GM19351 (cell line): ENCODE data around the gene ABLIM3.

Source experiments
- ATAC-seq: cut with Tn5 transposase; IDR thresholded peaks from one replicate; pipeline ENCODE4 v1.9.1; 2021; ENCODE audit warnings: mild to moderate bottlenecking, moderate library complexity; ENCODE audit not compliant: unreplicated experiment

Gene ABLIM3

DNA sequence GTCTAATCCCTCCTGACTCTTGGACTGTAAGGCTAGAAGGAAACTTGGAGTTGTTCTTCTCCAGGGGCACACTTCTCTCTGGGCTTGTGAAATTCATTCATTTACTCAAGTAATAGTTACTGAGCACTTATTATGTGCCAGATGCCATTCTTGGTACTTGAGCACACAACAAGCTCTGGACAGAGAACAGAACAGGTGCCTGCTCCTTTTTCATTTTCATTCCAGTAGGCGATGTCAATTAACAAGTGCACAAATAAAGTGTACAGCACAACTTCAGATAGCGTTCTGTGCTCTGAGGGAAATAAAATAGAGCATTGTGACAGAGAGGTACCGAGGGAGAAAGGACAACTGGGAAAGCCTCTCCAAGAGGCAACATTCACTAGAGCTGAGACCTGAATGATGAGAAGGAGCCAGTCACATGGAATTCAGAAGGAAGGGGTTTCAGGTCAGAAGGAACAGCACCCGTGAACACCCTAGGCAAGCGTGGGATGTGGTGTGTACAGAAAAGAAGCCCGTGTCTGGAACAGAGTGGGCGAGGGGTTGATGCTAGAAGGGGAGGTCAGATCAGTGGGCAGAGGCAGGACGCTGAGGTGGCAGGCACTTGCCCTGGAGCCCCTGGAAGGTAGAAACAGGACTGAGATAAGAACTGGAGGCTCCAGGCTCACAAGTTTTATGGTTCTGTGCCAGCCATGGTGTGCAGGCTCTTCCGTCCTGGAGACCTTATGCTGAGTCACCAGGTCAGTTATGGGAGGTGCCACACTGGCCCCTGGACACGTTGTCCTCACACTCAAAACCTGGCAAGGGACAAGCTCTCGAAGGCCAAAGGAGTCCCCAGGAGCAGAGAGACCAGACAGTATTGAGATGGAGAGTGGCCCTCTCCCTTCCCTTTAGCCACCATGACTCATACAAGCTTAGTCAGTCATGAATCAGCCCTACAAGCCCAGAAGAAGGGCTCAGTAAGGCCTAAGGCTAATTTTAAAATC, 7.2 kb upstream of the ABLIM3 start:
- ATAC-seq, result no peak

DNA sequence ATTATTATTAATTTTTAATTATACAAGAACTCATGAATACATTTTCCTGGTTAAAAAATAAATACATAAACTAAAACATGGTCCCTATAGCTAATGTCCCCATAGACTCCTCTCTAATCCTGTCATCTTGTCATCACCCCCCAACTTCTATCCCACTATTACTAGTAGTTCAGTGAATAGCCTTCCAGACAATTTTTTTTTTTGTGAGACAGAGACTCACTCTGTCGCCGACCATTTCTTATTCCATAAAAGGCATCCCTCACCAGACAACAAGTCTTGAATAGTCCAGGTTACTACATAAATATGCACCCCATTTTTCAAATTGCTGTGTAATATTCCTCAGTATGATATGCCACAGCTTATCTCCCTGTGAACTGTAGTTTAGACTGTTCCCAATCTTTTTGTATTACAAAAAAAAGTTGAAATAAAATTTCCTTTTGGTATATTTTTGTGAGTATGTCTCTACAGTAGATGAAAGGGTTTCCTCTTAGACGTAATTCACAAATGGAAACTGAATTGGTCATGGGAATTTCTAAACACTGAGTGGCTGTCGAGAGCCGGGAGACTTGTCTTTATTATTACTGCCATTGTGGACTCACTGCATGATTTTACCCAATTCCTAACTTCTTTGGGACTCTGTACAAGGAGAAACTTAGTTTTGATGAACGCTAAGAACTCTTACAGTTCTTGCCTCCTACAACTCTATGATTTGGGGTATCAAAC, 6.4 kb upstream of the ABLIM3 start:
- ATAC-seq, result no peak

DNA sequence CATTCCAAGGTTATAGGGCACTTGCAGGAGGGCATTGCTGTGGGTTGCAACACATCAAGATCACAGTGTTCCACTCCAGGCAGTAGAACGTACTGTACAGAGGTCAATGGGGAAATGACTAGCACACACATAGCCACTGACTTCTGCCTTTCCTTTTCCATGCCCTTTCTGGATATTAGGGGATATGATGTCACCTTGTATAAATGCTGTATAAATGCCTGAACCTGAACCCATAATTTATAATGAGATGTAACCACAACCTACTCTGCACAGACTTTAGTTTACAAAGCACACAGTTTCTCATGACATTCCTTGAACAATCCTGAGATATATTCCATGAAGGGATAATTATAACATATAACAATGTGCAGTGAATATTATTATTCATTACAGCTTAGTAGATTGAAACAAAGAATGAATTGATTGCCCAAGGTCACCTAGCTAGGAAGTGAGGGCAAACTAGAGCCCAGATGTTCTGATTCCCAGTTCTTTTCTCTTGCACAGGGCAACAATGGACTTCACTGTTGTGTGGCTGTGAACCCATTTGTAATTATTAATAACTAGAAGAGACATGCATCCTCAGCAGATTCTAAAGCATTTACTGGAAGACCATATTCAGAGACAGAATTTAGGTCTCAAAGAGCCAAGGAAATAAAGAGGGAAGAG, 5.6 kb upstream of the ABLIM3 start:
- ATAC-seq, result no peak

DNA sequence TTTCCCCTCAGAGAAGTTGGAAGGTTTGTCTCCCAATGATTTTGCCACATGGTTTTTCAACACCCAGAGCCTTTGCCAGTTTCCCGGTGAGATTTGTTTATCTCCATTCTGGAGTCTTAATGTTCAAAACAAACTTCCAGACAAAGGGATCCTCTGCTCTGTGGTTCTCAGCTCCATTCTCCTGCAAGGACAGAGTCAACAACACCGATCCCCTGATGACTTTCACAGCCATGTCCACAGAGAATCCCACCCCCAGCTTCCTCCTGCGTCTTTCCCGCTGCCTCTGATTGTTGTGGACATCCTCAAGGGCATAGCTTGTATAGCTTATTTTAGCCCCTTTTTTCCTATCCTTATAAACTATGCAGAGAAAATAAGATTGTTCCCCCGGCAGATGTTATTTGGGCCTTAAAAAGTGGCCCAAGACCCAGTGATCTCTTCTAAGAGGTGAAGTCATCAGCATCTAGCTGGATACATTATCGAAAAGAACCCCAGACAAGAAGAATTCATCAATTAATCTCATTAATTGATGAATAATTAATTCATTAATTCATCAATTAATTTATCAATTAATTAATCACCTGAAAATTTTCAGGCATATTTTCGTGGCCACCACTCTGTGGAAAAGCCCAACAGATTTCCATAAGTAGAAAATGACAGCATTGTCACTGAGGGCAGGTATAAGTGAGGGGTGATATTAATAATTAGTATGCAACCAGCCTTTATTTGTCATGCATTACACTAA, 2.9 kb upstream of the ABLIM3 start:
- no peak for ATAC-seq

DNA sequence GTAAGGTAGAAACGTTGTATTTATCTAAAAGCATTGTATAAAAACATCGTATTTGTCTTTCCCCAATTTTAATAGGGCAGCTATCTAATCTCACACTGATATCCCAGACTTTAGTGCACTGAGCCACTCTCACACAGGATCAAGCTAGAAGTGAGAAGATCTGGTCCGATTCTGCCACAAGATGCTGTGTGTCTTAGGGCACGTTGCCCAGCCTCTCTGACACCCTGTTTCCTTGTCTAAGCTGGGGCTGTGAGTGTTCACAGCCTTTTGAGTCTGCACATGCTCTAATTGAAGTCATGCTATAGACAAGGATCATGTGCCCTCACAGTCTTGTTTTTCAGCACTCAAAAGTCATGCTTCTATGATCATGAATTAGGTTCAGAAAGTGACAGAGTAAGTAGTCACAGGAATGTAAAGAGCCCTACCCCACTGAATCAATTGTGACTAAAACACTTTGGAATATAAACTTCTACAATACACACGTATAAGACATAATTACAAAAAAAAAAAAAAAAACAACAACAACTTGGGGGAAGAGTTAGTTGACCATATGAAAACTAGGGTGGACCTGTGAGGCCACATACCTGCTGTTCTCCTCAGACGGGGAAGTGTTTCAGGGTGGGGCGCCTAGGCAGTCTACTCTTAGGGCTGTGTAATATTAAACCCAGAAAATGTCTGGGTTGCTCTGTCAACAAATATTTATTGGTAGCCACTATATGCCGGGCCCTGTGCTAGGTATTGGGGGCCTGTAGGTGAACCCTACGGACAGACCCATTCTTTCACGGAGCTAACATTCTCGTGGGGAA, 893 bp upstream of the ABLIM3 start:
- no peak for ATAC-seq

DNA sequence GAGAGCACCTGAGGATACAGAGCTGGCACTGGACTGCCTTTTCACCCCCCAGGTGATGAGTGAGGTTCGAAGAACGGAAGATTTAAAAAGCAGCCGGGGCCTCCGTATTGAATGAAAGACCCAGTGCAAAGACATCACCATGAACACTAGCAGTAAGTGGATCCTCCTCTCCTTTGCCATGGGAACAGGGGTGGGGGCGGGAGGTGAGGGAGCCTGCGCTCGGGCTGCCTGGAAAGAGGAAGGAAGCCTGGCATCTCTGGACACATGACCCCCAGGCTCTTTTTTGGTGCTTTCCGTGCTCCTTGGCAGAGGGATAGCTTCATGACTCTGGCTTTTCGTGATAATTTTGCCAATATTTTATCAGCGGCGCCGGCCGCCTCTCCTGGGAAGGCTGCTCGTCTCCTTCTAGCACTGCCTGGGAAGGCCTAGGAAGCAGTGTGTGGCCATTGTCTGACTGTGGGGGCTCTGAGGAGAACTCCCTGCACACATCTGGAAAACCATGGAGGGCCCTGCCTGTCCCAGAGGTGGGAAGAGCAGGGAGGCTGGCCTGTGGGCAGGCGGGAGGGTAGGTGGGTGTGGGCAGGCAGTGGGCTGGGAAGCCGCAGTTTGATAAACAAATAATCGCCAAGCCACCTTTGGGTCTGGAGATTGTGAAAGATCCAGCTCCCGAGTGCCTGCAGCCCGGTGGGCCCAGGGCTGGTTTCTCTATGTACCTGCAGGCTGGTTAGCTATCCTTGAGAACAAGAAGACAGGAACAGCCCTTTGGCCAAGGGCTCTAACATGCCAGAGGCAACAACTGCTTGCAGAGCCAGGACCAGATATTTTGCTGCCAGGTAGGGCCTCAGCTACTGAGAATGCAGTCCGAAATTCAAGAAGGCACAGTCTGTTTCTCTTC, 911 bp downstream of the ABLIM3 start:
- no peak for ATAC-seq

DNA sequence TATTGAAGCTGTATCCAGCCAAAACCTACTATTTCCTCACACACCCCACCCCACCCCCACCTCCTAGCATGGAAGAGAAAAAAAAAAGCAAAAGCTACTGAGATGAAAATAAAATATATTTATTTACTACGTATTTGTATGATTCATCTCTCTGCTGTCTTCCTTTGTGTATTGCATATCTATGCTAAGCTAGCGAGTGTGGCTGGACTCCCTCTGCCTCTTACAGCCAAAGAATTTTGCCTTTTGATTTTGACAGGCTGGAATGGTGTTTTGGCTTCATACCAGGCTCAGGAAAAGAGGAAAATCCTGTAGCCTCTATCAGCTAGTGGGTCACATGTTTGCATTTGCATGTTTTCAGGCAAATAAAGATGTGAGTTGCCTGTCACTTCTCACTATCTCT, 2.2 kb downstream of the ABLIM3 start:
- no peak for ATAC-seq

DNA sequence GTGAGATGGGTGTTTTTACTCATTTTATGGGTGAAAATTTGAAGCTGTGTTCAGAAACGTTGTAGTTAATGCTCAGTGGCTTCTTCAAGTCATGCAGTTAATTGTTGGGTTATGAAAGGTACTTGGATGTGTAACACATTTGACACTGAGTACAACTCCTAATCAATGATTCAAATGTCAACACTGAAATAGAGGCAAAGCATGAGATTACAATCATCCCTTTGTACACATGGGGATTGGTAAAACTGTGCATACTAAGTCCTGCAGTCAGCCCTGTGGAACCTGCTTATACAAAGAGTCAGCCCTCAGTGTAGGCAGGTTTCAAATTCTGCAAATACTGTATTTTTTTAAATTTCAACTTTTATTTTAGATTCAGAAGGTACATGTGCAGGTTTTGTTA, 3.3 kb downstream of the ABLIM3 start:
- ATAC-seq, result no peak

DNA sequence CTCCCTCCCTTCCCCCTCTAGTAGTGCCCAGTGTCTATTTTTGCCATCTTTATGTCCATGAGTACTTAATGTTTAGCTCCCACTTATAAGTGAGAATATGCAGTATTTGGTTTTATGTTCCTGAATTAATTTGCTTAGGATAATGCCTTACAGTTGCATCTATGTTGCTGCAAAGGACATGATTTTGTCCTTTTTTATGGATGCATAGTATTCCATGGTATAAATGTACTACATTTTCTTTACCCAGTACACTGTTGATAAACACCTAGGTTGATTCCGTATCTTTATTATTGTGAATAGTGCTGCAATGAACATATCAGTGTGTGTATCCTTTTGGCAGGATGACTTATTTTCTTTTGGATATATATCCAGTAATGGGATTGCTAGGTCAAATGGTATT, 3.8 kb downstream of the ABLIM3 start:
- ATAC-seq, result no peak

DNA sequence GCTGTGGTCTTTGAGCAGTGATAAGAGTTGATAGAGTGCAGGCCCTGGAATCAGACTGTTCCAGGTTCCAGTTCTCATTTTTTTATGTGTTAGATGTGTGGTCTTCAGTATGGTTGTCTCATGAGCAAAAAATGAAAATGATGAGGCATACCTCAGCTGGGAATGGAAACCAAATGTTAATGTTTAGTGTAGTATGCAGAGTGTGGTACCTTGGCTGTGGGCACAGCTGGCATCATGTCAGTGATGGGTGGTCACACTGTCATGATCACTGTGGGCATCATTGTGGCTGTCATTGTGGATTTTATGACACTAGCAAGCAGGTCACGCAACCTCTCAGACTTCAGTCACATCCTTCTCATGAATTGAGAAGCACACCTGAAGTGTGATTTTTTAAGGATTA, 6.4 kb downstream of the ABLIM3 start:
- no peak for ATAC-seq

DNA sequence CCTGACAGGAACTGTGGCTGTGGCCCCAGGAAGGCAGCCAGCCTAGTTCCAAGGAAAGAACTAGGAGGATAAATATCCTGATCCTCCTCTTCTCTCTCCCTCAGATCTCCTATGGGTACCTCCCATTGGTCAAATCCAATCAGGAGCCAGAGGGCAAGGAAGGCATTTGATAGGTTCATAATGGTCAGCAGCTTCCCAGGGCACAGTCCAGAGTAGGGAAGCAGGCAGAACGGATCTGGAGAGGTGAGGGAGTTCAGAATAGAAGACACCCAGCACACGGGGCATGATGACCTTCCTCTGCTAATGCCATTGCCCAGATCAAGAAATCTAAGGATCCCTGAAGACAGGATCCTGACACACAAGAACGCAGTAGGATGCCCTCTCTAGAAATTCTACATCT, 8.6 kb downstream of the ABLIM3 start:
- ATAC-seq, result no peak

DNA sequence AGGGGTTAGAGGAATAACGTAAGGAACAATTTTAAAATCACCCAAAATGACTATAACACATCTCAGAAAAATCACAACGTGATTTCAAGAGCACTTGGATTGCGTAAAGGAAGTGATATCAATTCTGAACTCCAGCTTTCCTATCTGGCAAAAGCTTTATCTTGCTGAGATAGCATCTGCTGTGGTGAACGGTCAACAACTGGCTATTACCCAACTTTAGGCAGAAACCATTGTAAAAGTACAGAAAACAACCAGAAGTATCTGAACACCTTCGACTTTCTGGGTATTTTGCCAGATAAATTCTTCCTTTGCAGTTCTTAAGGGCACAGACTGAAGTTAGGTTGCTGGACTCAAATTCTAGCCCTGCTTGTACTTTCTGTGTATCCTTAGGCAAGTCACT, 9.2 kb downstream of the ABLIM3 start:
- ATAC-seq, result no peak

DNA sequence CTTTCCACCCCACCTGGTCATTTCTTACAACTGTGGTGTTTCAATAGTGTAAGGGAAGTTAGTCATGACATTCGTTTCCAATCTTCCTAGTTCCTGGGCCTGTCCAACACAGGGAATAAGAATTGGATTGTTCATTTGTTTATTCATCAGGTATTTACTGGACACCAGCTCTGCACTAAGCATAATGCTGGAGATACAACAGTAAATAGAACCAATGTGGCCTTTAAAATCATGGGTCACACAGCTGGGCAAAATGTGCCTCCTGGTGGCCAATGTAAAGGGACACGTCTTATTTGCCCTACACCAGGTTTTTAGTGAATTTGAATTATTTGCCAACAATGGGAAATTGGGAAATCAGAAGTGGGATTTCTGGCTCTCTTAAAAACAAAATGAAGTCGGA, 10.4 kb downstream of the ABLIM3 start:
- ATAC-seq, result no peak

DNA sequence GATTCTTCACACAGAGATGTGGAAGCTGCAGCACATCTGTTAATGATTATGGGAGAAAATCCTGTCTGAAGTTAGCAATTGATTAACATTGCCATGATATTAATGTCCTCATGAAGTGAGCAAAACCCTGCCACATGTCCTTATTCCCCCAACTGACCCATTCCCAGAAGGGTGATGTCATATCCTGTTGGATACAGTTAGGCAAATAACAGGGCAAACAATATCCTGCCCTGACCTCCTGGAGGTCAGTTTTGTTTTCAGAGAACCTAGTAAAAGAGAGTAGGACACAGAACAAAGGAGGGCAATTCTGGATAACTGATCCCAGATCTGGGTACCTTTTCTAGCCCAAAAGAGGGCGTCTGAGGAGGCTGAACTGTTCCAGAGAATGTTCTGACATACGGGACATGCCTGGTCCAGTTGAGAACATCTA, 11.0 kb downstream of the ABLIM3 start:
- no peak for ATAC-seq

DNA sequence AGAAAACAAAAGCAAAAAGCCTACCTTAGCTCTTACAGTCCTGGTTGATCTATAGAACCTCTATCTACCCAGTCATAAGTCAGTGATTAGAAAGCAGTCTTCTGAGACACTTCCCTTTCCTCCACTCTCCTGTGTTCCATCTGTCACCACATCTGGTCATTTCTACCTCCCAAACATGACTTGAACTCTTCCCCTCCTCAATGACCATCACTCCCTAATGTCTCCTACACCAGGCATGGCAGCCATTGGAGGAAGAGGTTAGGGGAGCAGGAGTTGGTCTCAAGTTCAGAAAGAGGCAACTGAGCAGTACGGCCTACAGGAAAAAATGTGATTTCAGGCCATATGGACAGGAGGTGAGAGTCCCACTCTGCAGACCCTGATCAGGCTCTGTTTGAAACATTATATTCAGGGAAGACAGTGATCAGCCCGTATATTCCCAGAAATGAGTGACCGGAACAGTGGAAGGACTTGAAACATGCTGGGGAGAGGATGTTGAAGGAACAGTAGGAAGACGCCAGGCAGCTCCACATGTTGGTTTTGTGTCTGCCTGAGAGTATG, 12.0 kb downstream of the ABLIM3 start:
- ATAC-seq, result no peak

DNA sequence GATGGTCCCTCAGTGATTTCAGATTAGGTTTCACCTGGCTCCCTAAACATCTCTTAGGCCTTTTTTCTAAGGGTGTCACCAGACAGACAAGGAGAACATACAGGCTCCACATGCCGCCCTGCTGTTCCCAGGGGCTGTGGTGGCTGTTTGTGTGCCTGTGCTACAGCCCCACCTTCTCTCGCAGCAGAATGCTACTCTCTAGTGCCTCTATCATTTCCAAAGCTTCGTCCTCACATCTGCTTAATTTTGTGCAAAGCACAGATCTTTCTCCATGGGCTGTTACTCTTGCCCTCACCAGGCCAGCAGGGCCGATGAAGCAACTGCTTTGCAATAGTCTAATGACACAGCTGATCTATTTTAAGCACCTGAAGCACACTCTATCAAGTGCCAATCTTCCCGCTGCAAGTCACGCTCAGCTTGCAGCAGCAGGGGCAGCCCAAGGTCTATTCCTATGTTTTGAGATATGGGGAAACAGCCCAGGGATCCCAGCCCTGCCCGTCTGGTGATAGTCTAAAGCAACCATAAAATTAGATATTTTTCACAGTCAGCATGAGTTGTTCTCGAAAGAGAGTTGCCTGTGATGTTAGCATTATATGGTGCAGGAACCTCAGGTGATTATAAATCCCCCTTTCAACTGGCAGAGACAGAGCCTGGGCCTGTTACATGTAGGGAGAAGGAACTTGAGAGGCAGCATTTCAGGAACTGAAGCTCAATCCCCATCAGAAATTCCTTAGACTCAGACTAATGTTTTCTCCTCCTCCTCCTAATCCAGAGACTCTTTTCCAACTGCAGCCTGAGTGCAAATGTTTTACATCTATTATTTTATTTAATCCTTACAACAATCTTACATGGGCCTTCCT, 12.7 kb downstream of the ABLIM3 start:
- no peak for ATAC-seq

DNA sequence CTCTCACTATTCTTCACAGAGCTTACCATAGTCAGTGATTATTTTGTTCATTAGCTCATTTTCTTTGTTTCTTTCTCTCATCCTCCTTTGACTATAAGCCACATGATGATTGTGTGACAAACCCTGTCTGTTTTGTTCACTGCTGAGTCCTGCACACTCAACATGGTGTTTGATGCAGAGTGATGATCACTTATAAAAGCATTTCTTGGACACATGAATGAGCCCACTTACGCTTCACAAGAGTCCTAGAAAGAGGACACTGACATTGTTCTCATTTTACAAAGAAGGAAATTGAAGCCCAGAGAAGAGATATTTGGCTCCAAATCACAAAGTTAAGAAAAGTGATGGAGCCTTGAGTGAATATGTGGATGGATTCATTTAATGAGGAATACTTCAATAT, 13.4 kb downstream of the ABLIM3 start:
- no peak for ATAC-seq
